ENCODE measurements around the gene KANSL1.

GRCh38 chr17:46026166-46027047 lies 166.8 kb downstream of the KANSL1 start:
- no peak for TF ChIP-seq FOXM1 (IDR thresholded peaks at IDR 0.05; ENCODE audit: borderline replicate concordance, low read depth)
- TF ChIP-seq YY1 (IDR thresholded peaks at IDR 0.05; ENCODE audit: low read depth): no peak
- no peak for TF ChIP-seq EP300 (IDR thresholded peaks at IDR 0.05; ENCODE audit: borderline replicate concordance)
- no peak for TF ChIP-seq TAF1 (IDR thresholded peaks at IDR 0.05; ENCODE audit: low read depth)
- TF ChIP-seq NFIC (IDR thresholded peaks at IDR 0.05): no peak
- no peak for TF ChIP-seq RAD21 (IDR thresholded peaks at IDR 0.05; ENCODE audit: low read depth)
- TF ChIP-seq, protein P1, sequence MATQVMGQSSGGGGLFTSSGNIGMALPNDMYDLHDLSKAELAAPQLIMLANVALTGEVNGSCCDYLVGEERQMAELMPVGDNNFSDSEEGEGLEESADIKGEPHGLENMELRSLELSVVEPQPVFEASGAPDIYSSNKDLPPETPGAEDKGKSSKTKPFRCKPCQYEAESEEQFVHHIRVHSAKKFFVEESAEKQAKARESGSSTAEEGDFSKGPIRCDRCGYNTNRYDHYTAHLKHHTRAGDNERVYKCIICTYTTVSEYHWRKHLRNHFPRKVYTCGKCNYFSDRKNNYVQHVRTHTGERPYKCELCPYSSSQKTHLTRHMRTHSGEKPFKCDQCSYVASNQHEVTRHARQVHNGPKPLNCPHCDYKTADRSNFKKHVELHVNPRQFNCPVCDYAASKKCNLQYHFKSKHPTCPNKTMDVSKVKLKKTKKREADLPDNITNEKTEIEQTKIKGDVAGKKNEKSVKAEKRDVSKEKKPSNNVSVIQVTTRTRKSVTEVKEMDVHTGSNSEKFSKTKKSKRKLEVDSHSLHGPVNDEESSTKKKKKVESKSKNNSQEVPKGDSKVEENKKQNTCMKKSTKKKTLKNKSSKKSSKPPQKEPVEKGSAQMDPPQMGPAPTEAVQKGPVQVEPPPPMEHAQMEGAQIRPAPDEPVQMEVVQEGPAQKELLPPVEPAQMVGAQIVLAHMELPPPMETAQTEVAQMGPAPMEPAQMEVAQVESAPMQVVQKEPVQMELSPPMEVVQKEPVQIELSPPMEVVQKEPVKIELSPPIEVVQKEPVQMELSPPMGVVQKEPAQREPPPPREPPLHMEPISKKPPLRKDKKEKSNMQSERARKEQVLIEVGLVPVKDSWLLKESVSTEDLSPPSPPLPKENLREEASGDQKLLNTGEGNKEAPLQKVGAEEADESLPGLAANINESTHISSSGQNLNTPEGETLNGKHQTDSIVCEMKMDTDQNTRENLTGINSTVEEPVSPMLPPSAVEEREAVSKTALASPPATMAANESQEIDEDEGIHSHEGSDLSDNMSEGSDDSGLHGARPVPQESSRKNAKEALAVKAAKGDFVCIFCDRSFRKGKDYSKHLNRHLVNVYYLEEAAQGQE (IDR thresholded peaks at IDR 0.05; ENCODE audit: low read depth): no peak
- TF ChIP-seq CEBPB (IDR thresholded peaks at IDR 0.05): no peak
